IMR-90 (cell line): ENCODE results near the gene CDH26. TPM values are rescaled to one million over a fixed set of nuclear protein-coding genes. Genes with fewer than 3 reads are reported as not detected.

Source experiments
- ATAC-seq: fragments of 200-7000 bp; cut with Tn5 transposase; 2 replicates; pipeline ENCODE4 v1.9.1; 2020; ENCODE audit warnings: low read depth, mild to moderate bottlenecking, moderate library complexity
- BruUV-seq: library from RNA; stranded (reverse); fragments of 400-500 nt; replicated peaks from 2 replicates; lab custom pipeline; 2021; lab: Mats Ljungman, UMichigan
- CTCF ChIA-PET: fragments of 300-600 bp; formaldehyde crosslinking; extraction: SDS; loops from one replicate; lab custom pipeline; 2021; ENCODE audit warnings: antibody characterized with exemption; lab: Yijun Ruan, JAX
- POLR2A ChIA-PET: fragments of 300-600 bp; sonication (Branson Sonifier 250); formaldehyde crosslinking; loops from one replicate; lab custom pipeline; 2022; ENCODE audit warnings: antibody characterized with exemption; ENCODE audit not compliant: unreplicated experiment; lab: Charles Lee
- DNase-seq: peaks from one replicate; pipeline ENCODE4 v3.0.0; 2013
- H2AFZ ChIP-seq: replicated peaks from 2 replicates; pipeline ENCODE3; 2013; ENCODE audit warnings: low read length, mild to moderate bottlenecking; ENCODE audit not compliant: poor library complexity
- H2AK5ac ChIP-seq: 2 replicates; pipeline ENCODE4 v1.6.1; 2013; ENCODE audit warnings: low read depth, low read length, inconsistent platforms
- H2AK9ac ChIP-seq: replicated peaks from 2 replicates; pipeline ENCODE3; 2013; ENCODE audit warnings: mild to moderate bottlenecking, low read depth, low read length, moderate library complexity; ENCODE audit not compliant: poor library complexity
- H2BK120ac ChIP-seq: 2 replicates; pipeline ENCODE4 v1.6.1; 2013; ENCODE audit warnings: low read depth, low read length, inconsistent platforms
- H2BK15ac ChIP-seq: 3 replicates; pipeline ENCODE4 v1.6.1; 2013; ENCODE audit warnings: low read depth, low read length, inconsistent platforms
- H2BK20ac ChIP-seq: 2 replicates; pipeline ENCODE4 v1.6.1; 2013; ENCODE audit warnings: low read depth, mild to moderate bottlenecking, inconsistent platforms, low read length, moderate library complexity
- H2BK5ac ChIP-seq: 2 replicates; pipeline ENCODE4 v1.6.1; 2013; ENCODE audit warnings: mild to moderate bottlenecking, low read depth, low read length, inconsistent platforms; ENCODE audit not compliant: poor library complexity, severe bottlenecking
- H3K14ac ChIP-seq: replicated peaks from 2 replicates; pipeline ENCODE4 v1.6.1; 2013; ENCODE audit warnings: low read depth, low read length, inconsistent platforms
- H3K18ac ChIP-seq: 2 replicates; pipeline ENCODE4 v1.6.1; 2013; ENCODE audit warnings: low read depth, low read length, control low read depth
- H3K23ac ChIP-seq: 2 replicates; pipeline ENCODE4 v1.6.1; 2013; ENCODE audit warnings: low read depth, low read length, inconsistent platforms
- H3K27ac ChIP-seq: 2 replicates; pipeline ENCODE4 v1.5.1; 2013; ENCODE audit warnings: mild to moderate bottlenecking, control low read depth, low read length; ENCODE audit not compliant: insufficient read depth
- H3K27me3 ChIP-seq: 2 replicates; pipeline ENCODE4 v1.6.1; 2013; ENCODE audit warnings: low read length; ENCODE audit not compliant: control insufficient read depth, insufficient read depth
- H3K36me3 ChIP-seq: 2 replicates; pipeline ENCODE4 v1.6.1; 2013; ENCODE audit warnings: low read length, mixed read lengths; ENCODE audit not compliant: control insufficient read depth, insufficient read depth
- H3K4ac ChIP-seq: 2 replicates; pipeline ENCODE4 v1.6.1; 2013; ENCODE audit warnings: low read depth, low read length, inconsistent platforms
- H3K4me1 ChIP-seq: 2 replicates; pipeline ENCODE4 v1.6.1; 2013; ENCODE audit warnings: low read length, mixed read lengths; ENCODE audit not compliant: control insufficient read depth, insufficient read depth
- H3K4me2 ChIP-seq: 2 replicates; pipeline ENCODE4 v1.6.1; 2013; ENCODE audit warnings: low read depth, mild to moderate bottlenecking, control low read depth, low read length, moderate library complexity
- H3K4me3 ChIP-seq: 2 replicates; pipeline ENCODE4 v1.5.1; 2013; ENCODE audit warnings: low read depth, mild to moderate bottlenecking, control low read depth, low read length, moderate library complexity; ENCODE audit not compliant: insufficient read depth
- H3K56ac ChIP-seq: 2 replicates; pipeline ENCODE4 v1.6.1; 2013; ENCODE audit warnings: low read length, inconsistent platforms; ENCODE audit not compliant: insufficient read depth; ENCODE audit errors: extremely low read depth
- H3K79me1 ChIP-seq, 2 experiments: 2 replicates each; pipeline ENCODE4 v1.6.1; 2013; ENCODE audit warnings: low read length in 2 of 2, inconsistent platforms in 1 of 2, low read depth in 1 of 2
- H3K9ac ChIP-seq: 2 replicates; pipeline ENCODE4 v1.6.1; 2013; ENCODE audit warnings: low read depth, low read length, control low read depth
- H3K9me1 ChIP-seq: 2 replicates; pipeline ENCODE4 v1.6.1; 2013; ENCODE audit warnings: low read length, inconsistent platforms; ENCODE audit not compliant: insufficient read depth
- H3K9me3 ChIP-seq: 2 replicates; pipeline ENCODE4 v1.6.1; 2013; ENCODE audit warnings: low read length; ENCODE audit not compliant: control insufficient read depth, insufficient read depth
- H4K20me1 ChIP-seq: 2 replicates; pipeline ENCODE4 v1.6.1; 2013; ENCODE audit warnings: low read length, inconsistent platforms; ENCODE audit not compliant: insufficient read depth
- H4K5ac ChIP-seq: 2 replicates; pipeline ENCODE4 v1.6.1; 2013; ENCODE audit warnings: mild to moderate bottlenecking, low read depth, low read length, control low read depth
- H4K8ac ChIP-seq, 2 experiments: 2 replicates each; pipeline ENCODE4 v1.6.1; 2013; ENCODE audit warnings: low read depth in 2 of 2, low read length in 2 of 2, control low read depth in 1 of 2, inconsistent platforms in 1 of 2
- H4K91ac ChIP-seq: 2 replicates; pipeline ENCODE4 v1.6.1; 2013; ENCODE audit warnings: low read depth, low read length, inconsistent platforms; ENCODE audit not compliant: insufficient read depth
- BHLHE40 ChIP-seq: fragments of 150-350 bp; IDR thresholded peaks from 2 replicates; pipeline ENCODE4 v1.6.1; 2016; ENCODE audit warnings: mild to moderate bottlenecking, low read depth, low read length
- CEBPB ChIP-seq: IDR thresholded peaks from 2 replicates; pipeline ENCODE4 v1.6.1; 2012; ENCODE audit warnings: low read depth, low read length, improper control_type of control experiment
- CHD1 ChIP-seq: IDR thresholded peaks from 2 replicates; pipeline ENCODE4 v1.6.1; 2012; ENCODE audit warnings: low read depth, low read length, improper control_type of control experiment
- FOS ChIP-seq: fragments of 150-350 bp; IDR thresholded peaks from 2 replicates; pipeline ENCODE4 v1.6.1; 2016; ENCODE audit warnings: low read depth, low read length
- MAFK ChIP-seq: IDR thresholded peaks from 2 replicates; pipeline ENCODE4 v1.6.1; 2012; ENCODE audit warnings: low read depth, low read length, improper control_type of control experiment
- MAZ ChIP-seq: IDR thresholded peaks from 2 replicates; pipeline ENCODE4 v1.6.1; 2012; ENCODE audit warnings: low read depth, mild to moderate bottlenecking, low read length, improper control_type of control experiment, moderate library complexity, borderline replicate concordance
- MXI1 ChIP-seq: IDR thresholded peaks from 2 replicates; pipeline ENCODE4 v1.6.1; 2012; ENCODE audit warnings: low read depth, mild to moderate bottlenecking, low read length, moderate library complexity, borderline replicate concordance
- POLR2A ChIP-seq: IDR thresholded peaks from 2 replicates; pipeline ENCODE4 v1.6.1; 2012; ENCODE audit warnings: mild to moderate bottlenecking, low read depth, low read length
- RFX5 ChIP-seq: IDR thresholded peaks from 2 replicates; pipeline ENCODE4 v1.8.0; 2012; ENCODE audit warnings: low read depth, mild to moderate bottlenecking, low read length, moderate library complexity
- SMC3 ChIP-seq: fragments of 150-350 bp; IDR thresholded peaks from 2 replicates; pipeline ENCODE4 v1.6.1; 2016; ENCODE audit warnings: low read depth, mild to moderate bottlenecking, antibody characterized with exemption, low read length, moderate library complexity
- WGBS, 2 experiments: methylation state at CpG; one replicate each; pipeline versions ENCODE4 v1.1.5 to v1.1.7; 2013; ENCODE audit warnings: missing lambda C conversion rate in 2 of 2; ENCODE audit not compliant: insufficient read length in 1 of 2; ENCODE audit errors: extremely low coverage in 2 of 2; 5-methylcytosine and 5-hydroxymethylcytosine counted together
- dilution Hi-C: fragments of 300-500 bp; cut with HindIII; formaldehyde crosslinking; loops from one replicate; pipeline ENCODE4 v1.14.3; 2018; ENCODE audit warnings: low sequenced_read_pairs; ENCODE audit not compliant: unreplicated experiment
- in situ Hi-C: fragments of 300-500 bp; cut with MboI; formaldehyde crosslinking; loops from 3 replicates; pipeline ENCODE4 v1.14.3; 2019; ENCODE audit warnings: low sequenced_read_pairs, inconsistent platforms, mixed read lengths
- intact Hi-C: fragments of 100-400 bp; cut with micrococcal nuclease; formaldehyde crosslinking; loops from 2 replicates; pipeline ENCODE4 v1.10.0; 2022
- polyA plus RNA-seq, 3 experiments: library from polyadenylated mRNA; depleted of rRNA; stranded (reverse); fragments of >200 nt; gene quantifications; 2 replicates each; pipeline ENCODE4 v1.2.3, GENCODE V29; 2012; ENCODE audit warnings: low replicate concordance in 1 of 3
- total RNA-seq: library from RNA; depleted of rRNA; stranded (reverse); fragments of >200 nt; gene quantifications from 2 replicates; pipeline ENCODE4 v1.2.3, GENCODE V29; 2012
- TF ChIP-seq, protein P1 (sequence below): fragments of 150-350 bp; IDR thresholded peaks from 2 replicates; pipeline ENCODE4 v1.6.1; 2016; ENCODE audit warnings: low read depth, mild to moderate bottlenecking, low read length, moderate library complexity, borderline replicate concordance

The CDH26 gene
- total and polyA plus RNA-seq, 2 of the 4 experiments (the other 2 are of a cell fraction) = not detected

- dilution Hi-C loops = no loop called here
- Histone ChIP-seq H2BK15ac (no peak overlapping the region), H3K18ac (no peak overlapping the region), H3K4me1 (peaks cover 6% of the 10 kb centered on the region; the same call in 1 of the 2 replicates), H4K8ac (no peak overlapping the region), H2AK5ac (no peak overlapping the region), H2BK120ac (no peak overlapping the region), H4K91ac (no peak overlapping the region), H2AK9ac (no peak overlapping the region), H3K14ac (no peak overlapping the region), H3K56ac (no peak overlapping the region), H3K9me1 (no peaks in the 10 kb centered on the region), H3K27me3 (no peaks in the 10 kb centered on the region; the same call in 1 of the 2 replicates), H3K27ac (peak overlapping the region; percentile 45; the same call in 1 of the 2 replicates), H3K79me1 (no peaks in the 10 kb centered on the region), H3K23ac (no peak overlapping the region), H3K36me3 (no peaks in the 10 kb centered on the region), H2BK5ac (no peak overlapping the region), H3K4me2 (peak overlapping the region; percentile 65; the same call in 1 of the 2 replicates), H3K9me3 (no peaks in the 10 kb centered on the region), H2AFZ (no peak overlapping the region), H3K4me3 (no peak overlapping the region), H4K20me1 (no peaks in the 10 kb centered on the region), H3K4ac (no peak overlapping the region), H4K5ac (no peak overlapping the region), H2BK20ac (no peak overlapping the region), H3K9ac (no peak overlapping the region)
- ATAC-seq = peak; percentile 84
- BruUV-seq = no TSS peak
- in situ Hi-C loops = no loop called here
- ChIA-PET CTCF (no interaction called here), POLR2A (no interaction called here)
- TF ChIP-seq POLR2A (no peak), MAFK (no peak), RFX5 (no peak), SMC3 (no peak), MXI1 (no peak), CHD1 (no peak), MAZ (no peak), FOS (no peak), CEBPB (no peak), BHLHE40 (no peak)
- TF ChIP-seq, protein P1, sequence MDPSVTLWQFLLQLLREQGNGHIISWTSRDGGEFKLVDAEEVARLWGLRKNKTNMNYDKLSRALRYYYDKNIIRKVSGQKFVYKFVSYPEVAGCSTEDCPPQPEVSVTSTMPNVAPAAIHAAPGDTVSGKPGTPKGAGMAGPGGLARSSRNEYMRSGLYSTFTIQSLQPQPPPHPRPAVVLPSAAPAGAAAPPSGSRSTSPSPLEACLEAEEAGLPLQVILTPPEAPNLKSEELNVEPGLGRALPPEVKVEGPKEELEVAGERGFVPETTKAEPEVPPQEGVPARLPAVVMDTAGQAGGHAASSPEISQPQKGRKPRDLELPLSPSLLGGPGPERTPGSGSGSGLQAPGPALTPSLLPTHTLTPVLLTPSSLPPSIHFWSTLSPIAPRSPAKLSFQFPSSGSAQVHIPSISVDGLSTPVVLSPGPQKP = no peak
- whole genome bisulfite sequencing, 2 experiments = no CpG with 5 or more reads among the region's 6 CpGs
- intact Hi-C loops = no loop called here
- peak; percentile 49 for DNase-seq
Measured at GRCh38 chr20:59976156-59976782, 18.0 kb downstream of the CDH26 start.
